ENCODE measurements around the gene PLA2G4B.

The PLA2G4B gene

GRCh38 chr15:41838400-41838897, at the start of gene PLA2G4B:
PLA2G4B (plus strand) TSS chr15:41838847; CDS start chr15:41838914, 67 bp downstream.
- no peak for DNase-seq

- no peak for DNase-seq
Measured at GRCh38 chr15:41789236-41789635, 49.4 kb upstream of the PLA2G4B start.

- DNase-seq = no peak
Measured at GRCh38 chr15:41789662-41790061, 49.0 kb upstream of the PLA2G4B start.

GRCh38 chr15:41790169-41790568, 48.5 kb upstream of the PLA2G4B start:
- DNase-seq = no peak

- DNase-seq = peak; percentile 25 to 85
Measured at GRCh38 chr15:41790756-41791546, 47.7 kb upstream of the PLA2G4B start.

- DNase-seq = peak in 1 of 2 experiments; percentile 15
Measured at GRCh38 chr15:41791547-41791937, 47.1 kb upstream of the PLA2G4B start.

- no peak for DNase-seq
Measured at GRCh38 chr15:41792000-41792637, 46.5 kb upstream of the PLA2G4B start.

- DNase-seq = no peak
Measured at GRCh38 chr15:41794081-41794480, 44.6 kb upstream of the PLA2G4B start.

GRCh38 chr15:41795996-41796856, 42.4 kb upstream of the PLA2G4B start:
- no peak for DNase-seq

- no peak for DNase-seq
Measured at GRCh38 chr15:41797201-41797944, 41.3 kb upstream of the PLA2G4B start.

- DNase-seq = no peak
Measured at GRCh38 chr15:41798607-41799487, 39.8 kb upstream of the PLA2G4B start.

GRCh38 chr15:41799488-41799805, 39.2 kb upstream of the PLA2G4B start:
- DNase-seq = no peak

GRCh38 chr15:41801185-41801584, 37.5 kb upstream of the PLA2G4B start:
- DNase-seq = no peak

GRCh38 chr15:41801850-41802455, 36.7 kb upstream of the PLA2G4B start:
- DNase-seq = no peak

- DNase-seq = no peak
Measured at GRCh38 chr15:41804361-41804760, 34.3 kb upstream of the PLA2G4B start.

GRCh38 chr15:41804916-41805666, 33.6 kb upstream of the PLA2G4B start:
- DNase-seq = no peak

GRCh38 chr15:41805711-41806110, 32.9 kb upstream of the PLA2G4B start:
- no peak for DNase-seq

GRCh38 chr15:41806291-41807181, 32.1 kb upstream of the PLA2G4B start:
- DNase-seq = no peak

GRCh38 chr15:41809121-41809520, 29.5 kb upstream of the PLA2G4B start:
- DNase-seq = peak in 1 of 2 experiments; percentile 14
